Heart left ventricle (tissue), 16 donors: ENCODE results near the gene DAB1. TPM values are rescaled to one million over a fixed set of nuclear protein-coding genes. Genes with fewer than 3 reads are reported as not detected.

Experiments
- ATAC-seq, 4 donors: fragments of 200-7000 bp; cut with Tn5 transposase; one replicate each; pipeline ENCODE4 v1.9.1; 2020 to 2022; ENCODE audit warnings: moderate library complexity in 4 of 4, mild to moderate bottlenecking in 3 of 4, moderate number of reproducible peaks in 1 of 4
- DNase-seq, 5 donors: peaks; one replicate each; pipeline ENCODE4 v3.0.0-alpha.2; 2020
- H3K27ac ChIP-seq, 12 donors: fragments of 200-600 bp; sonication (generic) in 4 of 12; one replicate each; pipeline versions ENCODE4 v1.5.0 to v1.8.0; 2016 to 2022; ENCODE audit warnings: mild to moderate bottlenecking in 2 of 12
- H3K27me3 ChIP-seq, 9 donors: fragments of 200-600 bp; sonication (generic) in 2 of 9; one replicate each; pipeline versions ENCODE4 v1.5.1 to v1.8.0; 2016 to 2022; ENCODE audit warnings: mild to moderate bottlenecking in 3 of 9
- H3K36me3 ChIP-seq, 9 donors: fragments of 200-600 bp; sonication (generic) in 2 of 9; one replicate each; pipeline versions ENCODE4 v1.5.0 to v1.8.0; 2018 to 2022; ENCODE audit warnings: mild to moderate bottlenecking in 2 of 9
- H3K4me1 ChIP-seq, 12 donors: fragments of 200-600 bp; sonication (generic) in 4 of 12; one replicate each; pipeline versions ENCODE4 v1.5.0 to v1.8.0; 2016 to 2022; ENCODE audit warnings: mild to moderate bottlenecking in 3 of 12
- H3K4me3 ChIP-seq, 12 donors: fragments of 200-600 bp; sonication (generic) in 4 of 12; one replicate each; pipeline versions ENCODE4 v1.5.0 to v1.8.0; 2017 to 2022; ENCODE audit warnings: mild to moderate bottlenecking in 9 of 12, moderate library complexity in 4 of 12
- H3K9me3 ChIP-seq, 12 donors: fragments of 200-600 bp; sonication (generic) in 4 of 12; one replicate each; pipeline versions ENCODE4 v1.5.0 to v1.8.0; 2016 to 2022; ENCODE audit warnings: mild to moderate bottlenecking in 1 of 12
- CTCF ChIP-seq, 12 donors: fragments of 200-600 bp; sonication (generic) in 4 of 12; IDR thresholded peaks; one replicate each; pipeline versions ENCODE4 v1.5.0 to v1.8.0; 2018 to 2022; ENCODE audit warnings: antibody characterized with exemption in 12 of 12, mild to moderate bottlenecking in 5 of 12
- POLR2A ChIP-seq, 2 donors: fragments of 450-650 bp; IDR thresholded peaks; one replicate each; pipeline ENCODE4 v1.6.1; 2017; ENCODE audit warnings: antibody characterized with exemption in 2 of 2, mild to moderate bottlenecking in 2 of 2, moderate library complexity in 2 of 2
- WGBS, 4 donors: extraction: QIAGEN DNeasy Blood & Tissue Kit in 2 of 4; methylation state at CpG; one replicate each; pipeline versions ENCODE4 v1.1.5 to v1.1.7; 2013 to 2018; 5-methylcytosine and 5-hydroxymethylcytosine counted together
- intact Hi-C, 10 donors: fragments of 100-400 bp; cut with DNase I; formaldehyde crosslinking; loops; one replicate each; pipeline versions ENCODE4 v1.11.1 to v1.14.2; 2022
- polyA plus RNA-seq, 2 donors: library from polyadenylated mRNA; stranded (reverse); fragments of 200-250 nt; gene quantifications; one replicate each; pipeline ENCODE4 v1.2.3, GENCODE V29; 2013
- total RNA-seq, 9 donors: library from RNA; depleted of rRNA in 2 of 9; stranded (reverse); fragments of >200 nt in 2 of 9; fragmentation: NEBNext Ultra II Directional in 3 of 9; extraction: Animal tissue kit (Norgen Biotek cat#: 25700) in 3 of 9; gene quantifications; one replicate each; pipeline versions ENCODE4 v1.1.0 to v1.2.4, GENCODE V29; 2016 to 2023
- donor health status: ischemic (EF 13 %, LVEDD 7.1; RV severe dilation, severe dysfunction).
- donor health status: healthy with polysubstance abuse.
- donor health status: DM: no; HTN: yes; CAD: no.
- donor health status: DM: no; HTN: no; CAD: no.
- donor health status: ischemic (EF 25% LVEDD 6.9; RV normal size, moderate dysfunction).
- donor health status: ischemic (EF 25% LVEDD 5.7; RV mildly dilated, moderate dysfunction).
- donor health status: healthy.
- donor health status: DM: yes; HTN: yes; CAD: no.
- donor health status: ischemic (EF 35%, LVEDD 5.7; RV mildly dilated, moderate dysfunction).
- donor health status: nonischemic (EF 11% LVEDD 7.7; RV severe dilation, severe dysfunction).
- donor health status: DM: yes; HTN: yes; CAD: no.
- donor health status: PGD.
- donor health status: ischemic (EF 29% LVEDD 5.4; RV normal size, mild dysfunction).
- donor health status: nonischemic (EF 23%, LVEDD 6.1; RV moderate dilation, normal function).

The DAB1 gene
- total and polyA plus RNA-seq, 11 donors = 0.26 to 28.8 (median 5.2) TPM

GRCh38 chr1:57007948-57008347, 415.9 kb downstream of the DAB1 start:
- Histone ChIP-seq H3K27me3 (no peaks in the 10 kb centered on the region), H3K27ac (no peak overlapping the region), H3K9me3 (no peaks in the 10 kb centered on the region), H3K4me3 (no peak overlapping the region), H3K4me1 (peaks cover 0 to 24% (median 6%) of the 10 kb centered on the region in 12 donors), H3K36me3 (no peaks in the 10 kb centered on the region)
- peak in 3 of 4 donors; percentile 22 to 68 (median 64) for ATAC-seq
- TF ChIP-seq CTCF (IDR thresholded peaks at IDR 0.05) (no peak), POLR2A (IDR thresholded peaks at IDR 0.05) (no peak)
- 23 to 37% (median 28%) methylated on average over 2 of the region's 2 CpGs for WGBS, 4 donors
- DNase-seq = peak in 1 of 5 donors; percentile 11
- intact Hi-C loops = no loop called here

- H3K27ac ChIP-seq = no peak overlapping the region
- ATAC-seq (no peak), DNase-seq (no peak)
- no peaks in the 10 kb centered on the region for H3K36me3 ChIP-seq
- H3K27me3 ChIP-seq = no peaks in the 10 kb centered on the region
- H3K4me3 ChIP-seq = no peak overlapping the region
- peaks cover 0 to 19% (median 4%) of the 10 kb centered on the region in 12 donors for H3K4me1 ChIP-seq
- no peak for TF ChIP-seq CTCF (IDR thresholded peaks at IDR 0.05)
- no peak for TF ChIP-seq POLR2A (IDR thresholded peaks at IDR 0.05)
- no peaks in the 10 kb centered on the region for H3K9me3 ChIP-seq
- 63 to 70% (median 64%) methylated on average over 2 of the region's 2 CpGs for WGBS, 4 donors
- intact Hi-C loops = no loop called here
These were observed 416.4 kb downstream of the DAB1 start for GRCh38 chr1:57007472-57007871.

- DNase-seq (no peak), ATAC-seq (no peak)
- Histone ChIP-seq H3K4me3 (no peak overlapping the region), H3K9me3 (no peaks in the 10 kb centered on the region), H3K4me1 (peaks cover 0 to 16% (median 3%) of the 10 kb centered on the region in 12 donors), H3K36me3 (no peaks in the 10 kb centered on the region), H3K27me3 (no peaks in the 10 kb centered on the region), H3K27ac (no peak overlapping the region)
- WGBS, 4 donors = 72 to 77% (median 76%) methylated on average over 4 of the region's 4 CpGs
- TF ChIP-seq CTCF (IDR thresholded peaks at IDR 0.05) = no peak
- TF ChIP-seq POLR2A (IDR thresholded peaks at IDR 0.05) = no peak
- intact Hi-C loops = no loop called here
These were observed 420.3 kb downstream of the DAB1 start for GRCh38 chr1:57003398-57004139.

GRCh38 chr1:56995414-56996100, 428.3 kb downstream of the DAB1 start:
- no peak overlapping the region for H3K27ac ChIP-seq
- no peak for DNase-seq
- no peak overlapping the region for H3K4me3 ChIP-seq
- intact Hi-C loops = no loop called here
- no peaks in the 10 kb centered on the region for H3K27me3 ChIP-seq
- WGBS, 4 donors = 89 to 92% (median 89%) methylated on average over 4 of the region's 4 CpGs
- TF ChIP-seq POLR2A (IDR thresholded peaks at IDR 0.05) (no peak), CTCF (IDR thresholded peaks at IDR 0.05) (no peak)
- H3K36me3 ChIP-seq = no peaks in the 10 kb centered on the region
- peaks cover 0 to 11% (median 0%) of the 10 kb centered on the region in 12 donors for H3K4me1 ChIP-seq
- no peak for ATAC-seq
- no peaks in the 10 kb centered on the region for H3K9me3 ChIP-seq
